ENCODE results near the gene TPSAB1.

DNA sequence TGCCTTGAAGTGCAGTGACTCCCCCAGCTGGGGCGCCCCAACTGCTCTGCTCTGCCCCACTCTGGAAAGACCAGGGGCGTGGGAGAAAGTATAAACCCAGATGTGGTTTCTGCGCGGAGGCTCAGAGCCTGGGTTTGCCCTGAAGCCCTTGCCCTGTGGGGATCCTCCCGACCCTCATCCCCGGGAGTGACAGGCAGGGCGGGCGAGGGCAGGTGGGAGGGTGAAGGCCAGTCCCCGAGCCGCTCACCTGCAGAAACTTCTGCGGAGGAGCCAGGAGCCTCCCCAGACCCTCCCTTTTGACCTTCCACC is 19.2 kb downstream of the TPSAB1 start:
- TF ChIP-seq, protein P1, sequence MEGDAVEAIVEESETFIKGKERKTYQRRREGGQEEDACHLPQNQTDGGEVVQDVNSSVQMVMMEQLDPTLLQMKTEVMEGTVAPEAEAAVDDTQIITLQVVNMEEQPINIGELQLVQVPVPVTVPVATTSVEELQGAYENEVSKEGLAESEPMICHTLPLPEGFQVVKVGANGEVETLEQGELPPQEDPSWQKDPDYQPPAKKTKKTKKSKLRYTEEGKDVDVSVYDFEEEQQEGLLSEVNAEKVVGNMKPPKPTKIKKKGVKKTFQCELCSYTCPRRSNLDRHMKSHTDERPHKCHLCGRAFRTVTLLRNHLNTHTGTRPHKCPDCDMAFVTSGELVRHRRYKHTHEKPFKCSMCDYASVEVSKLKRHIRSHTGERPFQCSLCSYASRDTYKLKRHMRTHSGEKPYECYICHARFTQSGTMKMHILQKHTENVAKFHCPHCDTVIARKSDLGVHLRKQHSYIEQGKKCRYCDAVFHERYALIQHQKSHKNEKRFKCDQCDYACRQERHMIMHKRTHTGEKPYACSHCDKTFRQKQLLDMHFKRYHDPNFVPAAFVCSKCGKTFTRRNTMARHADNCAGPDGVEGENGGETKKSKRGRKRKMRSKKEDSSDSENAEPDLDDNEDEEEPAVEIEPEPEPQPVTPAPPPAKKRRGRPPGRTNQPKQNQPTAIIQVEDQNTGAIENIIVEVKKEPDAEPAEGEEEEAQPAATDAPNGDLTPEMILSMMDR (IDR thresholded peaks at IDR 0.05; ENCODE audit: insufficient read depth, low read length, poor library complexity, severe bottlenecking), result no peak
- no peak for TF ChIP-seq EZH2phosphoT487 (conservative IDR thresholded peaks at IDR 0.05; ENCODE audit: low read length)

All from SU-DHL-6 (cell line).